GM12873 (cell line): ENCODE measurements around the gene GALNT9.

Experiments used
- TF ChIP-seq, protein P1 (sequence below): IDR thresholded peaks from 2 replicates; pipeline ENCODE4 v1.5.1; 2012; ENCODE audit warnings: low read depth, mild to moderate bottlenecking, moderate library complexity, low read length, control low read depth; ENCODE audit not compliant: insufficient read depth; ENCODE audit errors: missing control alignments

The GALNT9 gene

DNA sequence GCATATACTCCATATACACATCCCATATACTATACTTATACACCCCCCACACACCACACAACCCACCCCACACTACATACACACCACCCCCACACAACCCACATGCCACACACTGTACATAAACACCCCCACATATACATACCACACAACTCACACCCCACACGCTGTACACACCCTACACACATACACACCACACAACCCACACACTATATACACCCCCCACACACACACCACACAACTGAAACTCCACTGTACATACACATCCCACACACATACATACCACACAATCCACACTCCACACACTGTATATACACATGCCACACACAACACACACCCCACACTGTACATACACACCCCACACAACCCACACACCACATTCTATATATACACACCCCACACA lies 104.2 kb downstream of the GALNT9 start:
- TF ChIP-seq, protein P1, sequence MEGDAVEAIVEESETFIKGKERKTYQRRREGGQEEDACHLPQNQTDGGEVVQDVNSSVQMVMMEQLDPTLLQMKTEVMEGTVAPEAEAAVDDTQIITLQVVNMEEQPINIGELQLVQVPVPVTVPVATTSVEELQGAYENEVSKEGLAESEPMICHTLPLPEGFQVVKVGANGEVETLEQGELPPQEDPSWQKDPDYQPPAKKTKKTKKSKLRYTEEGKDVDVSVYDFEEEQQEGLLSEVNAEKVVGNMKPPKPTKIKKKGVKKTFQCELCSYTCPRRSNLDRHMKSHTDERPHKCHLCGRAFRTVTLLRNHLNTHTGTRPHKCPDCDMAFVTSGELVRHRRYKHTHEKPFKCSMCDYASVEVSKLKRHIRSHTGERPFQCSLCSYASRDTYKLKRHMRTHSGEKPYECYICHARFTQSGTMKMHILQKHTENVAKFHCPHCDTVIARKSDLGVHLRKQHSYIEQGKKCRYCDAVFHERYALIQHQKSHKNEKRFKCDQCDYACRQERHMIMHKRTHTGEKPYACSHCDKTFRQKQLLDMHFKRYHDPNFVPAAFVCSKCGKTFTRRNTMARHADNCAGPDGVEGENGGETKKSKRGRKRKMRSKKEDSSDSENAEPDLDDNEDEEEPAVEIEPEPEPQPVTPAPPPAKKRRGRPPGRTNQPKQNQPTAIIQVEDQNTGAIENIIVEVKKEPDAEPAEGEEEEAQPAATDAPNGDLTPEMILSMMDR = no peak

DNA sequence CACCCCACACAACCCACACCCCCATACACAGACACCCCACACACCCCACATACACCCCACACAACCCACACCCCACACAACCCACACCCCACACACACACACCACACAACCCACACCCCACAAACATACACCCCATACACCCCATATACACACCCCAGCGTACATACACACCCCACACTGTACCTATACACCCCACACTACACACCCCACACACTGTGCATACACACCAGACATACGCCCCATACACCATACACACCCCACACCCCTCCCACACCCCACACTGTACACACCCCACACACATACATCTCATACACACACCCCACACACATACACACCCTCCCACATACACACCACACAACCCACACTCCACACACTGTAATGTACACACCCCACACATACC lies 104.9 kb downstream of the GALNT9 start:
- TF ChIP-seq, protein P1 = no peak

DNA sequence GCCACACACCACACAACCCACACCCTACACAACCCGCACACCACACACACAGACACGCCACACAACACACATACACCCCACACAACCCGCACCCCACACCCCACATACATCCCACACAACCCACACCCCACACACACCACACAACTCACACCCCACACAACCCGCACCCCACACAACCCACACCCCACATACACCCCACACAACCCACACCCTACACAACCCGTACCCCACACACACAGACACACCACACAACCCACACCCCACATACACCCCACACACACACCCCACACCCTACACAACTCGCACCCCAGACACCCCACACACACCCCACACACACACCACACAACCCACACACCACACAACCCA lies 106.6 kb downstream of the GALNT9 start:
- TF ChIP-seq, protein P1 = no peak

DNA sequence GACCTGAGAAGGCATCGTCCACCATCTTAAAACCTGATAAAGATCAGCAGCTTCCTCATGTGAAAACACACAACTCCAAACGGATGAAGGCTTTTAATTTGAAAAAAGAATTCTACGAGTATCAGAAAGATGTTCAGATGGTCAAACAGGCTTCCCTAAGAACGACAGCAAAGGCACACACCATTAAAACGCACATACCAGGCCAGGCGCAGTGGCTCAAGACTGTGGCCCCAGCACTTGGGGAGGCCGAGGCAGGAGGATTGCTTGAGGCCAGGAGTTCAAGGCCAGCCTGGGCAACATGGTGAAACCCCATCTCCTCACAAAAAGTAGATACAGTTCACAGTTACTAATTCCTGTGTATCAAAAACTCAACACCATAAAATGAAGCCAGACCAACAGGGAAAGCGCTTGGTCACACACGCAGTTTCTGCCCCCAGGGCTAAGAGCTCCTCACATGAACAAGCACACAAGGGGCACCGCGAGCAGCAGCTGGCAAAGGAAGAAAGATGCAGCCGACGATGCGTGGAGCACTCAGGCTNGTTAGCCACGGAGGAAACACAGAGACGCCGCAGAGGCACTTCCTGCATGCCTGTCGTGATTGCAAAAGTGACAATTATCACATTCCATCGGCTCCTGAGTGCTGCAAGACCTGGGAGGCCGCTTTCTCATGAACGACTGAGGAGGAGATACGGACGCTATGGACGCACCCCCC lies 107.1 kb downstream of the GALNT9 start:
- TF ChIP-seq, protein P1 = no peak

DNA sequence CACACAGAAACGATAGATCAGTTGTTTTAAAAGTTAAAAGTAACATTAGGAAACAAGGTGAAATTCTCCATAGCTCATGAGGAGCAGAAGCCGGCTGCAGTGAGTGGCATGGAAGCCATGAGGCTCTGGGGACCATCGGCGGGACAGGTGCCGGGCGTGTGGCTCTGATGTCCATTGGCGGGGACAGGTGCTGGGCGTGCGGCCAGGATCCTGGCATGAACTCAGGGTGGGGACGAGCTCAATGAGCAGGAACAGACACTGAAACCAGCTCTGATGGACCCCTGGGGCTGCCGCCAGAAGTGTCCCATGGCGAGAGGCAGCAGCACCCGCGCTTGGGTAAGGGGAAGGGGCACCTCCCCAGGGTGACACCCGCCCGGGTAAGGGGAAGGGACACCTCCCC lies 110.1 kb downstream of the GALNT9 start:
- TF ChIP-seq, protein P1 = no peak

DNA sequence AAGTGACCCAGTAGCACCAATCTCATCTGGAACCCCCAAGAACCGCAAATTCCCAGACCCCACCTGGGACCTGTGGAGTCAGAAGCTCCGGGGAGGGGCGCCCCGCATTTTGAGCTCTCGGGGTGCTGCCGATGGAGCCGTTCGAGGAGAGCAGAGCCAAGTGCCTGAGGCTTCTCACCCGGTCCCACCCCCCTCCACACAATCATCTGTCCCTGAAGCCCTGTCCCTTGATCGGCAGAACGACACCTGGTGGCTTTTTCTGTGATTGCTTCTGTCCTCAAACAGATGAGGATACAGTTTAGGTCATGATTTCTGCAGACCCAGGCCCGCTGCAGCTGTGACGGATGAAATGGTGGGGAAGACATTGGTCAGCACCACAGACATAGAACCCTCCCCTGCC lies 110.5 kb downstream of the GALNT9 start:
- TF ChIP-seq, protein P1 = peak; percentile 47

DNA sequence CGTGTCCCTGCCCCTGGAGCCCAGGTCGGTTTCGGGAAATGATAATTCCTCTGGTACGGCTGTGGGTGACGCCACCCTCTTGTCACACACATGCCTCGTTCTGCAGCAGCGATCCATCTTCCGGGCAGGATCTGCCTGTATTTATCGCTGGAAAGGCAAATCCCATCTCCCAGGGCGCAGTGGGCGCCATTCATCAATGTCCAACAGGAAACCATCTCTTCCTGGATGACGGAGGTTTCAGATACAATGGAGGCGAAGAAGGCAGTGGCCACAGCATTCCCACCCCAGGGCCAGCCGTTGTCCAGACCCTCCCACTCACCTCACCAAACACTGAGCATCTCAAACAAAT lies 110.9 kb downstream of the GALNT9 start:
- TF ChIP-seq, protein P1 = no peak
